Natural killer cell (primary cell): ENCODE results near the gene CPSF2. TPM values are rescaled to one million over a fixed set of nuclear protein-coding genes. Genes with fewer than 3 reads are reported as not detected.
A peak's percentile ranks its signal among the peaks of the same experiment; 100 is the strongest.
"Not testable (repeated sequence)": the region's sequence is repeated elsewhere in the genome, so short reads cannot be mapped to it uniquely, and the experiment has no call there.

Experiments used
- ATAC-seq, 3 donors: fragments of 150-1000 bp in 2 of 3; fragments of 200-7000 bp in 1 of 3; cut with Tn5 transposase; 1 replicate in 1 of 3; 2 replicates in 2 of 3; pipeline ENCODE4 v1.10.0; 2021; ENCODE audit warnings: mild to moderate bottlenecking in 2 of 3, moderate library complexity in 2 of 3
- DNase-seq, 2 donors: peaks; one replicate each; pipeline versions ENCODE4 v3.0.0 to v3.0.0-alpha.2; 2013 to 2021; ENCODE audit warnings: mixed read lengths in 1 of 2
- H3K27ac ChIP-seq: one replicate; pipeline ENCODE4 v1.5.1; 2013; ENCODE audit warnings: mild to moderate bottlenecking, low read length
- H3K27me3 ChIP-seq: one replicate; pipeline ENCODE4 v1.6.1; 2013; ENCODE audit warnings: low read length; ENCODE audit not compliant: control insufficient read depth, insufficient read depth
- H3K36me3 ChIP-seq: one replicate; pipeline ENCODE4 v1.6.1; 2013; ENCODE audit warnings: low read length; ENCODE audit not compliant: control insufficient read depth, insufficient read depth
- H3K4me1 ChIP-seq: one replicate; pipeline ENCODE4 v1.6.1; 2013; ENCODE audit warnings: low read length; ENCODE audit not compliant: control insufficient read depth, insufficient read depth
- H3K4me3 ChIP-seq: one replicate; pipeline ENCODE4 v1.5.1; 2013; ENCODE audit warnings: low read length
- H3K9me3 ChIP-seq: one replicate; pipeline ENCODE4 v1.6.1; 2013; ENCODE audit warnings: low read length; ENCODE audit not compliant: control insufficient read depth, insufficient read depth
- H3K27ac Mint-ChIP-seq, 2 donors: one replicate each; pipeline ENCODE4 v1.8.0; 2022; ENCODE audit warnings: mild to moderate bottlenecking in 2 of 2, mixed read lengths in 2 of 2, moderate library complexity in 1 of 2
- H3K27me3 Mint-ChIP-seq, 2 donors: one replicate each; pipeline ENCODE4 v1.8.0; 2022; ENCODE audit warnings: low read depth in 2 of 2, mixed read lengths in 2 of 2
- H3K36me3 Mint-ChIP-seq: one replicate; pipeline ENCODE4 v1.8.0; 2022; ENCODE audit warnings: mixed read lengths
- H3K4me1 Mint-ChIP-seq, 2 donors: one replicate each; pipeline ENCODE4 v1.8.0; 2022; ENCODE audit warnings: mixed read lengths in 2 of 2
- H3K4me3 Mint-ChIP-seq: one replicate; pipeline ENCODE4 v1.8.0; 2022; ENCODE audit warnings: mild to moderate bottlenecking, moderate library complexity, mixed read lengths
- H3K9me3 Mint-ChIP-seq, 2 donors: one replicate each; pipeline ENCODE4 v1.8.0; 2022; ENCODE audit warnings: mixed read lengths in 2 of 2
- WGBS: methylation state at CpG from one replicate; pipeline ENCODE4 v1.1.7; 2013; ENCODE audit warnings: missing lambda C conversion rate; ENCODE audit not compliant: insufficient coverage; 5-methylcytosine and 5-hydroxymethylcytosine counted together
- intact Hi-C: fragments of 100-400 bp; cut with micrococcal nuclease; formaldehyde crosslinking; loops from one replicate; pipeline ENCODE4 v1.14.2; 2022
- total RNA-seq, 4 donors: library from RNA; stranded (reverse); fragments of 120-200 nt in 1 of 4; gene quantifications; one replicate each; pipeline versions ENCODE4 v1.2.3 to v1.2.4, GENCODE V29; 2013 to 2022
- TF ChIP-seq, protein P1 (sequence below): fragments of 200-600 bp; IDR thresholded peaks from one replicate; pipeline ENCODE4 v1.8.0; 2022; ENCODE audit warnings: antibody characterized with exemption

Gene CPSF2
- total RNA-seq, 3 donors from 2014 or later (not counting 1 experiment from before 2014, with no cell fraction given), result 24.2 to 39.8 (median 28.6) TPM

DNA sequence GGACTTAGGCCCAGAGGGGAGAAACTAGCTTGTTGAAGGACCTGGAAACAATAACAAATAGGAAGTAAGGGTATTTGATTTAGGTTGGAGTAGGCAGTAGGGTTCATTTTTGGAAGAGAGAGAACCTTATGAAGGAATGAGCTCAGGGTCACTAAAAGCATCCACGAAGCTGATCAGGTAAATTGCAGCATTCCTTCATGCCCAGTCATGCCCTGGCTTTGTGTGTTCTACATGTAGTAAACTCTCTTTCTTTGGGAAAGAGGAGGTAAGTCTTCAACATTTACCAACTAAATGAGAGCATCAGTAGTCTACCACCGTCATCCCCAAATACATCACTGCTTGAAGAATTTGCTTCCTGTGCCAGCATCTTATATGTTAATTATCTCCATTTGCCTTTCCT lies 54.7 kb downstream of the CPSF2 start:
- peaks cover 3% of the 10 kb centered on the region for H3K9me3 ChIP-seq
- 89% methylated on average over 2 of the region's 2 CpGs for WGBS

DNA sequence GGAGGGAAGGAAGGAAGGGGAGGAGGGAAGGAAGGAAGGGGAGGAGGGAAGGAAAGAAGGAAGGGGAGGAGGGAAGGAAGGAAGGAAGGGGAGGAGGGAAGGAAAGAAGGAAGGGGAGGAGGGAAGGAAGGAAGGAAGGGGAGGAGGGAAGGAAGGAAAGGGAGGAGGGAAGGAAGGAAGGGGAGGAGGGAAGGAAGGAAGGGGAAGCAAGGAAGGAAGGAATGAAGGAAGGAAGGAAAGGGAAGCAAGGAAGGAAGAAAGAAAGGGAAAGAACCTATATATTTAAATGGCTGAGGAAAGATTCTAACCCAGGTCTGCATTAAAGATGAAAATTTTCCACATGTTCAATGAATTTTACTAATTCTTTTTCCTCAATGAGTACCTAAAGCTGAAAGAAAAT lies 57.4 kb downstream of the CPSF2 start:
- H3K27ac Mint-ChIP-seq, result peak overlapping the region in 1 of 2 donors; percentile 44
- H3K27me3 ChIP-seq, H3K4me3 ChIP-seq, ATAC-seq, H3K36me3 Mint-ChIP-seq, intact Hi-C loops, H3K27ac ChIP-seq, H3K4me1 Mint-ChIP-seq, H3K27me3 Mint-ChIP-seq, H3K9me3 ChIP-seq, H3K4me3 Mint-ChIP-seq, H3K36me3 ChIP-seq, H3K9me3 Mint-ChIP-seq, H3K4me1 ChIP-seq, DNase-seq: not testable (repeated sequence)

More for the DNA sequence above, 54.7 kb downstream of the CPSF2 start:
- Histone ChIP-seq H3K27me3 (no peaks in the 10 kb centered on the region), H3K4me1 (no peaks in the 10 kb centered on the region), H3K4me3 (no peak overlapping the region), H3K27ac (no peak overlapping the region), H3K36me3 (no peaks in the 10 kb centered on the region)
- Mint-ChIP-seq H3K27me3 (no peaks in the 10 kb centered on the region), H3K4me1 (no peaks in the 10 kb centered on the region), H3K36me3 (no peaks in the 10 kb centered on the region), H3K4me3 (no peak overlapping the region), H3K9me3 (peaks cover 0 to 2% of the 10 kb centered on the region in 2 donors), H3K27ac (no peak overlapping the region)
- intact Hi-C loops, result no loop called here
- no peak for DNase-seq
- TF ChIP-seq, protein P1, sequence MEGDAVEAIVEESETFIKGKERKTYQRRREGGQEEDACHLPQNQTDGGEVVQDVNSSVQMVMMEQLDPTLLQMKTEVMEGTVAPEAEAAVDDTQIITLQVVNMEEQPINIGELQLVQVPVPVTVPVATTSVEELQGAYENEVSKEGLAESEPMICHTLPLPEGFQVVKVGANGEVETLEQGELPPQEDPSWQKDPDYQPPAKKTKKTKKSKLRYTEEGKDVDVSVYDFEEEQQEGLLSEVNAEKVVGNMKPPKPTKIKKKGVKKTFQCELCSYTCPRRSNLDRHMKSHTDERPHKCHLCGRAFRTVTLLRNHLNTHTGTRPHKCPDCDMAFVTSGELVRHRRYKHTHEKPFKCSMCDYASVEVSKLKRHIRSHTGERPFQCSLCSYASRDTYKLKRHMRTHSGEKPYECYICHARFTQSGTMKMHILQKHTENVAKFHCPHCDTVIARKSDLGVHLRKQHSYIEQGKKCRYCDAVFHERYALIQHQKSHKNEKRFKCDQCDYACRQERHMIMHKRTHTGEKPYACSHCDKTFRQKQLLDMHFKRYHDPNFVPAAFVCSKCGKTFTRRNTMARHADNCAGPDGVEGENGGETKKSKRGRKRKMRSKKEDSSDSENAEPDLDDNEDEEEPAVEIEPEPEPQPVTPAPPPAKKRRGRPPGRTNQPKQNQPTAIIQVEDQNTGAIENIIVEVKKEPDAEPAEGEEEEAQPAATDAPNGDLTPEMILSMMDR, result no peak
- ATAC-seq, result no peak

DNA sequence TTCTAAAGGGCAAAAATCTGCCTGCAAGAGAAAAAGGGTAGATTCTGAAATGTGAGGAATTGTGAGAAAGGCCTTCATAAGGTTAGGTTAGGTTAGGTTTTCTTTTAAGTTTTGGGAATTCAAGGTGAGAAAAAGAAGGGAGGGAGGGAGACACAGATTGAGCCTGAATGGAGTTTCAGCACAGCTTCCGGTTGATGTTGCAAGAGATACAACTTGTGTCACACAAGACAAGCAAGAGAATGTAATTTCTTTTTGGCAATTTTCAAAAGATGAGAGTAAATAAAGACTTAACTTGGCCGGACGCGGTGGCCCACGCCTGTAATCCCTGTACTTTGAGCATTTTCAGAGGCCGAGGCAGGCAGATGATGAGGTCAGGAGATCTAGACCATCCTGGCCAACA lies 63.8 kb downstream of the CPSF2 start:
- Histone ChIP-seq H3K27ac (no peak overlapping the region), H3K27me3 (no peaks in the 10 kb centered on the region), H3K4me1 (no peaks in the 10 kb centered on the region), H3K9me3 (no peaks in the 10 kb centered on the region), H3K36me3 (no peaks in the 10 kb centered on the region), H3K4me3 (no peak overlapping the region)
- TF ChIP-seq, protein P1, result no peak
- DNase-seq (no peak), ATAC-seq (no peak)
- WGBS, result 90% methylated on average over 6 of the region's 6 CpGs
- intact Hi-C loops, result no loop called here
- Mint-ChIP-seq H3K27me3 (no peaks in the 10 kb centered on the region), H3K4me3 (no peak overlapping the region), H3K36me3 (no peaks in the 10 kb centered on the region), H3K9me3 (no peaks in the 10 kb centered on the region), H3K4me1 (no peaks in the 10 kb centered on the region), H3K27ac (no peak overlapping the region)

DNA sequence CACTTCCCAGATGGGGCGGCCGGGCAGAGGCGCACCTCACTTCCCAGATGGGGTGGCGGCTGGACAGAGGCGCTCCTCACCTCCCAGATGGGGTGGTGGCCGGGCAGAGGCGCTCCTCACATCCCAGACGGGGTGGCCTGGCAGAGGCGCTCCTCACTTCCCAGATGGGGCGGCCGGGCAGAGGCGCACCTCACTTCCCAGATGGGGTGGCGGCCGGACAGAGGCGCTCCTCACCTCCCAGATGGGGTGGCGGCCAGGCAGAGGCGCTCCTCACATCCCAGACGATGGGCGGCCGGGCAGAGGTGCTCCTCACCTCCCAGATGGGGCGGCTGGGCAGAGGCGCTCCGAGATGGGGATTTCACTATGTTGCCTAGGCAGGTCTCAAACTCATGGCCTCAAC lies 65.8 kb downstream of the CPSF2 start:
- 88% methylated on average over 23 of the region's 23 CpGs for WGBS

DNA sequence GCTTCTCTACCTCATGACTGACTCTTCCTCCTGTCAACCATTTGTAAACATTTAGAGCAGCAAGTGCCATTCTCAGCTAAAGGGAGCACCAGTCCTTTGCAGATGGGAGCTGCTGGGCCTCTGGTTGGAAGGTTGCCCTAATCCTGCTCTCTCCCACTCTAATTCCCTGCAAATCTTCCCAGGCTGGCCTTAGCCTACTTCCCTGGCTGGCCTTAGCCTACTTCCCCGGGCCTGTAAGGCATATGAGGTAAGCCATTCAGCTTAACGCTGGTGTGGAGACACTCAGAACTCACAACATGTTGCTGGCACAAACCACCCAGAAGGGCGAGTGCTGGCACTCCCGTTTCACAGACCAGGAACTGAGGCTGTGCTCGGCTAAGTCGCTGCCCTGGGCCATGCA lies 69.0 kb downstream of the CPSF2 start:
- no peak overlapping the region for H3K4me3 Mint-ChIP-seq
- no peaks in the 10 kb centered on the region for H3K4me1 Mint-ChIP-seq
- no peaks in the 10 kb centered on the region for H3K27me3 Mint-ChIP-seq
- H3K27ac Mint-ChIP-seq, result no peak overlapping the region
- H3K36me3 Mint-ChIP-seq, result no peaks in the 10 kb centered on the region
- Histone ChIP-seq H3K9me3 (no peaks in the 10 kb centered on the region), H3K36me3 (no peaks in the 10 kb centered on the region), H3K27me3 (no peaks in the 10 kb centered on the region), H3K4me3 (no peak overlapping the region), H3K4me1 (no peaks in the 10 kb centered on the region), H3K27ac (no peak overlapping the region)
- 78% methylated on average over 6 of the region's 6 CpGs for WGBS
- DNase-seq, result no peak
- H3K9me3 Mint-ChIP-seq, result no peaks in the 10 kb centered on the region
- TF ChIP-seq, protein P1, result no peak
- intact Hi-C loops, result no loop called here
- no peak for ATAC-seq

More for the DNA sequence above, 65.8 kb downstream of the CPSF2 start:
- intact Hi-C loops, H3K4me1 ChIP-seq, H3K9me3 Mint-ChIP-seq, H3K36me3 ChIP-seq, H3K27ac ChIP-seq, H3K4me1 Mint-ChIP-seq, ATAC-seq, H3K4me3 Mint-ChIP-seq, H3K4me3 ChIP-seq, H3K27ac Mint-ChIP-seq, H3K27me3 Mint-ChIP-seq, DNase-seq, H3K27me3 ChIP-seq, H3K9me3 ChIP-seq, H3K36me3 Mint-ChIP-seq: not testable (repeated sequence)
